Thyroid gland (tissue), 4 donors: Measurements from ENCODE around the gene DOHH. TPM values are rescaled to one million over a fixed set of nuclear protein-coding genes. Genes with fewer than 3 reads are reported as not detected.

ENCODE experiments used
- DNase-seq, 2 donors: peaks; one replicate each; pipeline ENCODE4 v3.0.0-alpha.2; 2019
- H3K27ac ChIP-seq, 3 donors: fragments of 200-600 bp; sonication (generic); 1 replicate in 2 of 3; 2 replicates in 1 of 3; pipeline ENCODE4 v1.5.1; 2016 to 2019; ENCODE audit warnings: mild to moderate bottlenecking in 1 of 3, moderate library complexity in 1 of 3
- H3K27me3 ChIP-seq: fragments of 200-600 bp; sonication (generic); one replicate; pipeline ENCODE4 v1.5.1; 2019
- H3K36me3 ChIP-seq, 2 donors: fragments of 200-600 bp; sonication (generic); one replicate each; pipeline ENCODE4 v1.5.1; 2016 to 2019
- H3K4me1 ChIP-seq, 2 donors: fragments of 200-600 bp; sonication (generic); one replicate each; pipeline ENCODE4 v1.5.1; 2017 to 2019
- H3K4me3 ChIP-seq, 3 donors: fragments of 200-600 bp; sonication (generic); replicated peaks in 1 of 3; 1 replicate in 2 of 3; 2 replicates in 1 of 3; pipeline ENCODE4 v1.5.1; 2016; ENCODE audit warnings: mild to moderate bottlenecking in 1 of 3
- H3K9me3 ChIP-seq: fragments of 200-600 bp; sonication (generic); one replicate; pipeline ENCODE4 v1.5.1; 2017
- CTCF ChIP-seq, 6 experiments: fragments of 200-600 bp in 3 of 6; fragments of 450-650 bp in 3 of 6; sonication (generic) in 3 of 6; IDR thresholded peaks; one replicate each; pipeline ENCODE4 v1.5.1; 2016 to 2019; ENCODE audit warnings: antibody characterized with exemption in 6 of 6, mild to moderate bottlenecking in 2 of 6, inconsistent platforms in 1 of 6, moderate library complexity in 1 of 6
- POLR2A ChIP-seq, 2 donors: fragments of 450-650 bp; IDR thresholded peaks; one replicate each; pipeline ENCODE4 v1.6.1; 2017; ENCODE audit warnings: antibody characterized with exemption in 2 of 2, mild to moderate bottlenecking in 2 of 2, moderate library complexity in 1 of 2
- WGBS, 2 donors: methylation state at CpG; one replicate each; pipeline ENCODE4 v1.1.5; 2017; 5-methylcytosine and 5-hydroxymethylcytosine counted together
- intact Hi-C: fragments of 100-400 bp; cut with DNase I; formaldehyde crosslinking; loops from one replicate; pipeline ENCODE4 v1.15.1; 2023
- total RNA-seq, 4 donors: library from RNA; depleted of rRNA; stranded (reverse); fragments of >200 nt; gene quantifications; one replicate each; pipeline ENCODE4 v1.2.3, GENCODE V29; 2016

DOHH gene
- total RNA-seq, 4 donors from 2014 or later: 9.0 to 18.9 (median 13.6) TPM

GRCh38 chr19:3456925-3457527 is 43.4 kb downstream of the DOHH start:
- Histone ChIP-seq H3K9me3 (no peaks in the 10 kb centered on the region), H3K4me3 (no peak overlapping the region), H3K4me1 (peaks cover 28 to 35% of the 10 kb centered on the region in 2 donors), H3K27ac (peak overlapping the region in 2 of 3 donors; percentile 77 to 89), H3K27me3 (no peaks in the 10 kb centered on the region), H3K36me3 (peaks cover 45 to 50% of the 10 kb centered on the region in 2 donors)
- intact Hi-C loops: no loop called here
- 71 to 88% methylated on average over 13 to 17 of the region's 18 CpGs for WGBS, 2 donors
- no peak for DNase-seq
- TF ChIP-seq POLR2A (IDR thresholded peaks at IDR 0.05) (no peak), CTCF (IDR thresholded peaks at IDR 0.05) (no peak)

- no peak for DNase-seq
- Histone ChIP-seq H3K36me3 (peaks cover 45 to 51% of the 10 kb centered on the region in 2 donors), H3K4me1 (peaks cover 28 to 40% of the 10 kb centered on the region in 2 donors), H3K27me3 (no peaks in the 10 kb centered on the region), H3K27ac (peak overlapping the region in 1 of 3 donors; percentile 77), H3K9me3 (no peaks in the 10 kb centered on the region), H3K4me3 (no peak overlapping the region)
- no peak for TF ChIP-seq CTCF (IDR thresholded peaks at IDR 0.05)
- no peak for TF ChIP-seq POLR2A (IDR thresholded peaks at IDR 0.05)
- 89% methylated on average over 19 to 33 of the region's 37 CpGs for WGBS, 2 donors
- intact Hi-C loops: no loop called here
These were observed 44.4 kb downstream of the DOHH start for GRCh38 chr19:3455960-3456601.

GRCh38 chr19:3455393-3455955 is 45.0 kb downstream of the DOHH start:
- Histone ChIP-seq H3K27ac (no peak overlapping the region), H3K9me3 (no peaks in the 10 kb centered on the region), H3K27me3 (no peaks in the 10 kb centered on the region), H3K4me3 (no peak overlapping the region), H3K4me1 (peaks cover 28 to 46% of the 10 kb centered on the region in 2 donors), H3K36me3 (peaks cover 45 to 55% of the 10 kb centered on the region in 2 donors)
- TF ChIP-seq POLR2A (IDR thresholded peaks at IDR 0.05) (no peak), CTCF (IDR thresholded peaks at IDR 0.05) (no peak)
- intact Hi-C loops: no loop called here
- DNase-seq: no peak
- WGBS, 2 donors: 87 to 92% methylated on average over 6 to 7 of the region's 7 CpGs

GRCh38 chr19:3454656-3455392 is 45.6 kb downstream of the DOHH start:
- intact Hi-C loops: no loop called here
- peak overlapping the region in 1 of 3 donors; percentile 10 for H3K27ac ChIP-seq
- DNase-seq: no peak
- H3K4me1 ChIP-seq: peaks cover 22 to 42% of the 10 kb centered on the region in 2 donors
- no peak for TF ChIP-seq POLR2A (IDR thresholded peaks at IDR 0.05)
- TF ChIP-seq CTCF (IDR thresholded peaks at IDR 0.05): no peak
- H3K4me3 ChIP-seq: no peak overlapping the region
- no peaks in the 10 kb centered on the region for H3K9me3 ChIP-seq
- no peaks in the 10 kb centered on the region for H3K27me3 ChIP-seq
- WGBS, 2 donors: 97 to 98% methylated on average over 15 of the region's 15 CpGs
- peaks cover 46 to 60% of the 10 kb centered on the region in 2 donors for H3K36me3 ChIP-seq
